GM12865 (cell line): Measurements from ENCODE around the gene ERFL.

ENCODE experiments used
- DNase-seq: peaks from one replicate; pipeline ENCODE4 v3.0.0; 2010; ENCODE audit warnings: low read depth
- H3K4me3 ChIP-seq: 2 replicates; pipeline ENCODE4 v1.5.1; 2011; ENCODE audit warnings: mild to moderate bottlenecking, low read depth, low read length, control low read depth
- CTCF ChIP-seq: IDR thresholded peaks from 2 replicates; pipeline ENCODE4 v1.5.1; 2011; ENCODE audit warnings: low read length, control low read depth, low read depth, inconsistent platforms; ENCODE audit not compliant: insufficient read depth; ENCODE audit errors: missing control alignments

The ERFL gene

GRCh38 chr19:41859213-41859617 lies 69.0 kb downstream of the ERFL start:
- H3K4me3 ChIP-seq: peak overlapping the region; percentile 35
- DNase-seq: no peak
- TF ChIP-seq CTCF: no peak
